ENCODE results near the gene SCN9A.

GRCh38 chr2:166373105-166373504 is 2.6 kb downstream of the SCN9A start:
- TF ChIP-seq ATF3 (IDR thresholded peaks at IDR 0.05; ENCODE audit: insufficient read depth, low read depth, low read length) (no peak), POLR2AphosphoS5 (IDR thresholded peaks at IDR 0.05; ENCODE audit: low read depth, low read length) (no peak)

All from H1 (cell line).